IMR-90 (cell line): ENCODE data around the gene TBC1D1.

Experiments
- CHD1 ChIP-seq: IDR thresholded peaks from 2 replicates; pipeline ENCODE4 v1.6.1; 2012; ENCODE audit warnings: low read depth, low read length, improper control_type of control experiment
- CTCF ChIP-seq: conservative IDR thresholded peaks from 2 replicates; pipeline ENCODE4 v1.5.1; 2012; ENCODE audit warnings: mild to moderate bottlenecking, low read depth, low read length, improper control_type of control experiment
- MAFK ChIP-seq: IDR thresholded peaks from 2 replicates; pipeline ENCODE4 v1.6.1; 2012; ENCODE audit warnings: low read depth, low read length, improper control_type of control experiment
- MXI1 ChIP-seq: IDR thresholded peaks from 2 replicates; pipeline ENCODE4 v1.6.1; 2012; ENCODE audit warnings: low read depth, mild to moderate bottlenecking, low read length, moderate library complexity, borderline replicate concordance
- POLR2A ChIP-seq: IDR thresholded peaks from 2 replicates; pipeline ENCODE4 v1.6.1; 2012; ENCODE audit warnings: mild to moderate bottlenecking, low read depth, low read length
- USF2 ChIP-seq: fragments of 150-350 bp; IDR thresholded peaks from 2 replicates; pipeline ENCODE4 v1.6.1; 2017; ENCODE audit warnings: mild to moderate bottlenecking, antibody characterized with exemption, low read length, low read depth
- TF ChIP-seq, protein P1 (sequence below): fragments of 150-350 bp; IDR thresholded peaks from 2 replicates; pipeline ENCODE4 v1.6.1; 2016; ENCODE audit warnings: low read depth, mild to moderate bottlenecking, low read length, moderate library complexity, borderline replicate concordance

GRCh38 chr4:38072578-38072977 lies 181.7 kb downstream of the TBC1D1 start:
- no peak for TF ChIP-seq POLR2A
- TF ChIP-seq, protein P1, sequence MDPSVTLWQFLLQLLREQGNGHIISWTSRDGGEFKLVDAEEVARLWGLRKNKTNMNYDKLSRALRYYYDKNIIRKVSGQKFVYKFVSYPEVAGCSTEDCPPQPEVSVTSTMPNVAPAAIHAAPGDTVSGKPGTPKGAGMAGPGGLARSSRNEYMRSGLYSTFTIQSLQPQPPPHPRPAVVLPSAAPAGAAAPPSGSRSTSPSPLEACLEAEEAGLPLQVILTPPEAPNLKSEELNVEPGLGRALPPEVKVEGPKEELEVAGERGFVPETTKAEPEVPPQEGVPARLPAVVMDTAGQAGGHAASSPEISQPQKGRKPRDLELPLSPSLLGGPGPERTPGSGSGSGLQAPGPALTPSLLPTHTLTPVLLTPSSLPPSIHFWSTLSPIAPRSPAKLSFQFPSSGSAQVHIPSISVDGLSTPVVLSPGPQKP = no peak
- TF ChIP-seq CHD1 = no peak
- TF ChIP-seq MXI1 = no peak
- TF ChIP-seq CTCF = no peak
- no peak for TF ChIP-seq MAFK
- no peak for TF ChIP-seq USF2
